HL-60 (cell line): Measurements from ENCODE around the gene MTHFD1L.

Experiments used
- DNase-seq, 2 experiments: peaks; one replicate each; pipeline ENCODE4 v3.0.0-alpha.2; 2010 to 2020; ENCODE audit warnings: low read depth in 1 of 2, low spot score in 1 of 2
- H3K27ac ChIP-seq: fragments of 250-450 bp; sonication (Bioruptor Pico); replicated peaks from 2 replicates; pipeline ENCODE4 v1.5.1; 2020; ENCODE audit warnings: mild to moderate bottlenecking, moderate library complexity
- H3K27me3 ChIP-seq: fragments of 250-450 bp; sonication (Bioruptor Pico); 2 replicates; pipeline ENCODE4 v1.5.1; 2021; ENCODE audit warnings: mild to moderate bottlenecking, moderate library complexity; ENCODE audit not compliant: insufficient read depth, poor library complexity, severe bottlenecking
- H3K4me3 ChIP-seq: replicated peaks from 2 replicates; pipeline ENCODE4 v1.5.1; 2011; ENCODE audit warnings: mild to moderate bottlenecking, control low read depth, low read length; ENCODE audit not compliant: insufficient read depth
- GABPA ChIP-seq: IDR thresholded peaks from 2 replicates; pipeline ENCODE4 v1.6.1; 2012; ENCODE audit warnings: low read depth
- POLR2AphosphoS5 ChIP-seq: IDR thresholded peaks from 2 replicates; pipeline ENCODE4 v1.6.1; 2012; ENCODE audit warnings: low read depth
- REST ChIP-seq: IDR thresholded peaks from 2 replicates; pipeline ENCODE4 v1.6.1; 2012; ENCODE audit warnings: low read depth; ENCODE audit not compliant: insufficient replicate concordance
- SPI1 ChIP-seq: IDR thresholded peaks from 2 replicates; pipeline ENCODE4 v1.6.1; 2012; ENCODE audit warnings: low read depth, mild to moderate bottlenecking, borderline replicate concordance
- TF ChIP-seq, protein P1 (sequence below): IDR thresholded peaks from one replicate; pipeline ENCODE4 v1.5.1; 2011; ENCODE audit warnings: low read length, control low read depth, inconsistent platforms; ENCODE audit not compliant: insufficient read depth

Gene MTHFD1L

GRCh38 chr6:151060766-151061531, 195.4 kb downstream of the MTHFD1L start:
- no peak for DNase-seq
- Histone ChIP-seq H3K4me3 (no peak overlapping the region), H3K27ac (no peak overlapping the region), H3K27me3 (no peaks in the 10 kb centered on the region)
- TF ChIP-seq, protein P1, sequence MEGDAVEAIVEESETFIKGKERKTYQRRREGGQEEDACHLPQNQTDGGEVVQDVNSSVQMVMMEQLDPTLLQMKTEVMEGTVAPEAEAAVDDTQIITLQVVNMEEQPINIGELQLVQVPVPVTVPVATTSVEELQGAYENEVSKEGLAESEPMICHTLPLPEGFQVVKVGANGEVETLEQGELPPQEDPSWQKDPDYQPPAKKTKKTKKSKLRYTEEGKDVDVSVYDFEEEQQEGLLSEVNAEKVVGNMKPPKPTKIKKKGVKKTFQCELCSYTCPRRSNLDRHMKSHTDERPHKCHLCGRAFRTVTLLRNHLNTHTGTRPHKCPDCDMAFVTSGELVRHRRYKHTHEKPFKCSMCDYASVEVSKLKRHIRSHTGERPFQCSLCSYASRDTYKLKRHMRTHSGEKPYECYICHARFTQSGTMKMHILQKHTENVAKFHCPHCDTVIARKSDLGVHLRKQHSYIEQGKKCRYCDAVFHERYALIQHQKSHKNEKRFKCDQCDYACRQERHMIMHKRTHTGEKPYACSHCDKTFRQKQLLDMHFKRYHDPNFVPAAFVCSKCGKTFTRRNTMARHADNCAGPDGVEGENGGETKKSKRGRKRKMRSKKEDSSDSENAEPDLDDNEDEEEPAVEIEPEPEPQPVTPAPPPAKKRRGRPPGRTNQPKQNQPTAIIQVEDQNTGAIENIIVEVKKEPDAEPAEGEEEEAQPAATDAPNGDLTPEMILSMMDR = no peak
- TF ChIP-seq GABPA (no peak), SPI1 (no peak), REST (no peak), POLR2AphosphoS5 (no peak)

GRCh38 chr6:151063352-151063751, 197.8 kb downstream of the MTHFD1L start:
- Histone ChIP-seq H3K27me3 (no peaks in the 10 kb centered on the region), H3K27ac (no peak overlapping the region), H3K4me3 (no peak overlapping the region)
- no peak for DNase-seq
- no peak for TF ChIP-seq SPI1
- TF ChIP-seq REST = no peak
- no peak for TF ChIP-seq GABPA
- no peak for TF ChIP-seq POLR2AphosphoS5
- TF ChIP-seq, protein P1 = no peak

DNA sequence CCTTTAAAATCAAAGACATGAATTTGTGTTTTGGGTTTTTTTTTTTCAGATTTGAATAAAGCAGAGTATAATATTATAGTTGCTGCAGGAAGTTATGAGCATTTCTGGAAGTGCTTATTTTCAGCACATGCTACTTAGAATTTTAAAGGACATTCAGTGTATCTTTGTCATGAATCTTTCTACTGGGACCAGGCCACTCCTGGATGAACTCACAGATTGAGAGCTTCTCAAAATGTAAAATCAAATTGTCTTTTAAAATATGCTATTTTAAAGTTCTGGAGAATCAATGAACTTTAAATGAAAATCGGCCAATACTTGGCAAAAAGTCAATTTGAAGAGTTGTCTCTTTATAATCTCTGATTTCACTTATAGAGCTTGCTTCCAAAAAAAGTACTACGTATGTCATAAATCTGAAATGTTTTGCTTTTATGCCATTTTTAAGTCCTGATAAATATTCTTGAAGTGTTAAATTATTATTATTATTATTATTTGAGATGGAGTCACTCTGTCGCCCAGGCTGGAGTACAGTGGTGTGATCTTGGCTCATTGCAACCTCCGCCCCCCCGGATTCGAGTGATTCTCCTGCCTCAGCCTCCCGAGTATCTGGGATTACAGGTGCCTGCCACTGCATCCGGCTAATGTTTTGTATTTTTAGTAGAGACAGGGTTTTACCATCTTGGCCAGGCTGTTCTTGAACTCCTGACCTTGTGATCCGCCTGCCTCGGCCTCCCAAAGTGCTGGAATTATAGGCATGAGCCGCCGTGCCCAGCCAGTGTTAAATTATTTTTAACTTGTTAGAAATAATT, 198.5 kb downstream of the MTHFD1L start:
- Histone ChIP-seq H3K27me3 (no peaks in the 10 kb centered on the region), H3K4me3 (no peak overlapping the region), H3K27ac (no peak overlapping the region)
- no peak for TF ChIP-seq GABPA
- TF ChIP-seq REST = no peak
- TF ChIP-seq, protein P1 = no peak
- TF ChIP-seq SPI1 = no peak
- TF ChIP-seq POLR2AphosphoS5 = no peak
- DNase-seq = no peak
